Gastroesophageal sphincter (tissue), 4 donors: ENCODE results near the gene TGM6. TPM values are rescaled to one million over a fixed set of nuclear protein-coding genes. Genes with fewer than 3 reads are reported as not detected.

Experiments
- ATAC-seq: fragments of 150-250 bp; one replicate; pipeline ENCODE4 v1.9.1; 2016; ENCODE audit warnings: mild to moderate bottlenecking, moderate library complexity
- H3K27ac ChIP-seq, 4 donors: fragments of 200-600 bp; sonication (generic) in 3 of 4; 1 replicate in 3 of 4; 2 replicates in 1 of 4; pipeline ENCODE4 v1.5.1; 2016 to 2019
- H3K27me3 ChIP-seq: fragments of 200-600 bp; sonication (generic); one replicate; pipeline ENCODE4 v1.5.1; 2019
- H3K36me3 ChIP-seq, 2 donors: fragments of 200-600 bp; sonication (generic); one replicate each; pipeline ENCODE4 v1.5.1; 2019; ENCODE audit warnings: control low read depth in 1 of 2
- H3K4me1 ChIP-seq, 3 donors: fragments of 200-600 bp; sonication (generic); 1 replicate in 2 of 3; 2 replicates in 1 of 3; pipeline ENCODE4 v1.5.1; 2016 to 2019; ENCODE audit warnings: control low read depth in 2 of 3
- H3K4me3 ChIP-seq, 2 donors: fragments of 200-600 bp; sonication (generic); one replicate each; pipeline ENCODE4 v1.5.1; 2019; ENCODE audit warnings: mild to moderate bottlenecking in 1 of 2, moderate library complexity in 1 of 2
- H3K9me3 ChIP-seq, 3 donors: fragments of 200-600 bp; sonication (generic); one replicate each; pipeline ENCODE4 v1.5.1; 2017 to 2019; ENCODE audit warnings: control low read depth in 2 of 3
- EP300 ChIP-seq: sonication (generic); formaldehyde crosslinking; IDR thresholded peaks from one replicate; pipeline ENCODE4 v1.6.1; 2017; ENCODE audit warnings: antibody characterized with exemption, mild to moderate bottlenecking
- POLR2A ChIP-seq, 2 donors: fragments of 450-650 bp; IDR thresholded peaks; one replicate each; pipeline ENCODE4 v1.6.1; 2017; ENCODE audit warnings: antibody characterized with exemption in 2 of 2, mild to moderate bottlenecking in 2 of 2, moderate library complexity in 1 of 2
- POLR2AphosphoS5 ChIP-seq: sonication (generic); formaldehyde crosslinking; IDR thresholded peaks from one replicate; pipeline ENCODE4 v1.6.1; 2017; ENCODE audit warnings: antibody characterized with exemption
- WGBS, 2 donors: methylation state at CpG; one replicate each; pipeline ENCODE4 v1.1.5; 2018; ENCODE audit warnings: low coverage in 1 of 2; 5-methylcytosine and 5-hydroxymethylcytosine counted together
- total RNA-seq, 4 donors: library from RNA; depleted of rRNA; stranded (reverse); fragments of >200 nt; gene quantifications; one replicate each; pipeline ENCODE4 v1.1.0, GENCODE V29; 2016
- TF ChIP-seq, protein P1 (sequence below), 4 experiments: fragments of 200-600 bp in 2 of 4; fragments of 450-650 bp in 2 of 4; sonication (generic) in 1 of 4; IDR thresholded peaks; one replicate each; pipeline ENCODE4 v1.5.1; 2017 to 2019; ENCODE audit warnings: antibody characterized with exemption in 4 of 4, mild to moderate bottlenecking in 2 of 4, moderate library complexity in 2 of 4

The TGM6 gene
- total RNA-seq, 4 donors from 2014 or later = not detected

- 60% methylated on average over 1 to 2 of the region's 12 CpGs for WGBS, 2 donors
- no peak overlapping the region for H3K4me3 ChIP-seq
- H3K27me3 ChIP-seq = peaks cover 27% of the 10 kb centered on the region
- ATAC-seq = no peak
- no peaks in the 10 kb centered on the region for H3K4me1 ChIP-seq
- H3K27ac ChIP-seq = no peak overlapping the region
- H3K9me3 ChIP-seq = peaks cover 0 to 13% (median 0%) of the 10 kb centered on the region in 3 donors
- TF ChIP-seq, protein P1, sequence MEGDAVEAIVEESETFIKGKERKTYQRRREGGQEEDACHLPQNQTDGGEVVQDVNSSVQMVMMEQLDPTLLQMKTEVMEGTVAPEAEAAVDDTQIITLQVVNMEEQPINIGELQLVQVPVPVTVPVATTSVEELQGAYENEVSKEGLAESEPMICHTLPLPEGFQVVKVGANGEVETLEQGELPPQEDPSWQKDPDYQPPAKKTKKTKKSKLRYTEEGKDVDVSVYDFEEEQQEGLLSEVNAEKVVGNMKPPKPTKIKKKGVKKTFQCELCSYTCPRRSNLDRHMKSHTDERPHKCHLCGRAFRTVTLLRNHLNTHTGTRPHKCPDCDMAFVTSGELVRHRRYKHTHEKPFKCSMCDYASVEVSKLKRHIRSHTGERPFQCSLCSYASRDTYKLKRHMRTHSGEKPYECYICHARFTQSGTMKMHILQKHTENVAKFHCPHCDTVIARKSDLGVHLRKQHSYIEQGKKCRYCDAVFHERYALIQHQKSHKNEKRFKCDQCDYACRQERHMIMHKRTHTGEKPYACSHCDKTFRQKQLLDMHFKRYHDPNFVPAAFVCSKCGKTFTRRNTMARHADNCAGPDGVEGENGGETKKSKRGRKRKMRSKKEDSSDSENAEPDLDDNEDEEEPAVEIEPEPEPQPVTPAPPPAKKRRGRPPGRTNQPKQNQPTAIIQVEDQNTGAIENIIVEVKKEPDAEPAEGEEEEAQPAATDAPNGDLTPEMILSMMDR (IDR thresholded peaks at IDR 0.05) = no peak
- TF ChIP-seq POLR2A (IDR thresholded peaks at IDR 0.05) (no peak), EP300 (no peak), POLR2AphosphoS5 (no peak)
- H3K36me3 ChIP-seq = no peaks in the 10 kb centered on the region
Observed at GRCh38 chr20:2394411-2395055, 13.8 kb downstream of the TGM6 start.

DNA sequence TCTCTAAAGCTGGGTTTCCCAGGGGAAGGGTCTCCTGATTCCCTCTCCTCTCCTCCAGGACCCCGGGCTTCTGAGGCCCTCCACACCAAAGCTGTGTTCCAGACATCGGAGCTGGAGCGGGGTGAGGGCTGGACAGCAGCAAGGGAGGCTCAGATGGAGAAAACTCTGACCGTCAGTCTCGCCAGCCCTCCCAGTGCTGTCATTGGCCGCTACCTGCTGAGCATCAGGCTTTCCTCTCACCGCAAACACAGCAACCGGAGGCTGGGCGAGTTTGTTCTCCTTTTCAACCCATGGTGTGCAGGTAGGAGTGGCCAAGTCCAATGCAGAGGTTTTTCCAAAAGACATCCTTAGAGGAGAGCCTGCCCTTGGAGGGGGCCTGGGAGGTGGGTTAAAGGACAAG lies 14.4 kb downstream of the TGM6 start:
- no peak overlapping the region for H3K27ac ChIP-seq
- no peaks in the 10 kb centered on the region for H3K36me3 ChIP-seq
- no CpG with 5 or more reads among the region's 9 CpGs for WGBS, 2 donors
- peaks cover 0 to 13% (median 0%) of the 10 kb centered on the region in 3 donors for H3K9me3 ChIP-seq
- TF ChIP-seq EP300 = no peak
- TF ChIP-seq POLR2A (IDR thresholded peaks at IDR 0.05) = no peak
- TF ChIP-seq, protein P1 (IDR thresholded peaks at IDR 0.05) = no peak
- TF ChIP-seq POLR2AphosphoS5 = no peak
- peaks cover 27% of the 10 kb centered on the region for H3K27me3 ChIP-seq
- H3K4me3 ChIP-seq = no peak overlapping the region
- H3K4me1 ChIP-seq = no peaks in the 10 kb centered on the region
- no peak for ATAC-seq

DNA sequence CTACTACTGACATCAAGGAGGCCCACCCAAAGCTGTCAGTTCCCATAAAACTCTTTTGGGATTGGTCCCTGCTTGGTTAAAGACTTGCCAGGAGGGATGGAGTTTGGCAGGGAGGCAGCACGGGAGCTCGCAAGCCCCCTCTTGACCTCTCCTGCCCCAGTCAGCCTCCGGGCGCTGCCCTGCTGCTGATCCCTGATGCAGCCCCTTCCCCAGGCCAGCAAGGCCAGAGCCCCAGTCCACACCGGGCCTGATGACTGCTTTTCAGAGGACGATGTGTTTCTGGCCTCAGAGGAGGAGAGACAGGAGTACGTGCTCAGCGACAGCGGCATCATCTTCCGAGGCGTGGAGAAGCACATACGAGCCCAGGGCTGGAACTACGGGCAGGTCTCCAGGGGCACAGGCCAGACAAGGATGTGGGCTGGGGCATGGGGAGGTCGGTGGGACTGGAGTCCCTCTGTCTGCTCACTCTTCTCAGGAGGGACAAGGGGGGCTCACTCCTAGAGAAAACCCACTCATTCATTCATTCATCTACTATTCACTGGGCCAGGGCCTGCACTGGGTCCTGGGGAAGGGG lies 15.6 kb downstream of the TGM6 start:
- ATAC-seq = no peak
- no peak overlapping the region for H3K4me3 ChIP-seq
- H3K36me3 ChIP-seq = no peaks in the 10 kb centered on the region
- H3K27me3 ChIP-seq = peaks cover 27% of the 10 kb centered on the region
- WGBS, 2 donors = 59 to 88% methylated on average over 3 to 5 of the region's 14 CpGs
- no peak for TF ChIP-seq POLR2A (IDR thresholded peaks at IDR 0.05)
- TF ChIP-seq, protein P1 (IDR thresholded peaks at IDR 0.05) = no peak
- no peak overlapping the region for H3K27ac ChIP-seq
- peaks cover 0 to 13% (median 0%) of the 10 kb centered on the region in 3 donors for H3K9me3 ChIP-seq
- no peaks in the 10 kb centered on the region for H3K4me1 ChIP-seq

DNA sequence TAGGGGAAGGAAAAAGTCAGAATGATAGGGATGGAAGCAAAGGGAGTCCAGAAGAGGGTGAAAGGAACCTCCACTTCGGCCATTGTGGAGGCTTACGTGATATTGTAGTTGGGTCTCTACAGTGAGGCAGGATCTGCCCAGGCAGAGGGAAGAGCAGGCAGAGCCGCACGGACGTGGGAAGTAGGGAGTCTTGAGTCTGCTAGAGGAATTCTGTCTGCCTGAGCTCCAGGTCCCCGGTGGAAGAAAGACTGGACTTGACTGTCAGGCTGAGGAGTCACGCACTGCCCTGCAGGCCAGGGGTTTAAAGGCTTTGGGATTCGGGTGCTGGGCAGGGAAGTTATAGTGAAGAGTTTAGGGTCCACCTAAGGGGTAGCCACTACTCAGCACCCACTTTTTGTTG lies 16.4 kb downstream of the TGM6 start:
- no peaks in the 10 kb centered on the region for H3K4me1 ChIP-seq
- WGBS, 2 donors = 78% methylated on average over 8 of the region's 8 CpGs; no CpG with 5 or more reads in 1 of the 2 donors

More for the DNA sequence above, 16.4 kb downstream of the TGM6 start:
- H3K36me3 ChIP-seq = no peaks in the 10 kb centered on the region
- peaks cover 0 to 13% (median 0%) of the 10 kb centered on the region in 3 donors for H3K9me3 ChIP-seq
- H3K27ac ChIP-seq = no peak overlapping the region
- TF ChIP-seq, protein P1 (IDR thresholded peaks at IDR 0.05) = no peak
- no peak for TF ChIP-seq POLR2AphosphoS5
- no peak for TF ChIP-seq POLR2A (IDR thresholded peaks at IDR 0.05)
- TF ChIP-seq EP300 = no peak
- ATAC-seq = no peak
- no peak overlapping the region for H3K4me3 ChIP-seq
- H3K27me3 ChIP-seq = peaks cover 27% of the 10 kb centered on the region
